ENCODE data around the gene CPNE2.

Gene CPNE2

GRCh38 chr16:57137043-57137442 lies 44.7 kb downstream of the CPNE2 start:
- TF ChIP-seq CTCF (IDR thresholded peaks at IDR 0.05) = no peak
- no peaks in the 10 kb centered on the region for H3K9me3 ChIP-seq (ENCODE audit: control insufficient read depth, low read length)
- H3K4me3 ChIP-seq (ENCODE audit: low read depth, low read length) = no peak overlapping the region
- H3K9ac ChIP-seq = no peak overlapping the region
- no peaks in the 10 kb centered on the region for H3K36me3 ChIP-seq (ENCODE audit: control insufficient read depth, insufficient read depth, low read length)
- H3K27ac ChIP-seq = no peak overlapping the region
- no peaks in the 10 kb centered on the region for H3K4me1 ChIP-seq
- no peak overlapping the region for H2AFZ ChIP-seq
- H3K27me3 ChIP-seq (ENCODE audit: control insufficient read depth, insufficient read depth, low read length) = no peaks in the 10 kb centered on the region
- no peak overlapping the region for H3K4me2 ChIP-seq (ENCODE audit: low read length)
- no peaks in the 10 kb centered on the region for H3K79me2 ChIP-seq

GRCh38 chr16:57137566-57138273 lies 45.3 kb downstream of the CPNE2 start:
- Histone ChIP-seq H2AFZ (no peak overlapping the region), H3K9ac (no peak overlapping the region), H3K9me3 (ENCODE audit: control insufficient read depth, low read length) (no peaks in the 10 kb centered on the region), H3K4me3 (ENCODE audit: low read depth, low read length) (no peak overlapping the region), H3K4me2 (ENCODE audit: low read length) (no peak overlapping the region), H3K27ac (no peak overlapping the region), H3K4me1 (no peaks in the 10 kb centered on the region), H3K27me3 (ENCODE audit: control insufficient read depth, insufficient read depth, low read length) (no peaks in the 10 kb centered on the region), H3K79me2 (no peaks in the 10 kb centered on the region), H3K36me3 (ENCODE audit: control insufficient read depth, insufficient read depth, low read length) (no peaks in the 10 kb centered on the region)
- no peak for TF ChIP-seq CTCF (IDR thresholded peaks at IDR 0.05)

GRCh38 chr16:57138281-57138935 lies 46.0 kb downstream of the CPNE2 start:
- Histone ChIP-seq H3K27me3 (ENCODE audit: control insufficient read depth, insufficient read depth, low read length) (no peaks in the 10 kb centered on the region), H3K4me1 (no peaks in the 10 kb centered on the region), H3K36me3 (ENCODE audit: control insufficient read depth, insufficient read depth, low read length) (no peaks in the 10 kb centered on the region), H3K9ac (no peak overlapping the region), H3K9me3 (ENCODE audit: control insufficient read depth, low read length) (no peaks in the 10 kb centered on the region), H3K4me3 (ENCODE audit: low read depth, low read length) (no peak overlapping the region), H3K4me2 (ENCODE audit: low read length) (no peak overlapping the region), H3K27ac (no peak overlapping the region), H3K79me2 (no peaks in the 10 kb centered on the region), H2AFZ (no peak overlapping the region)
- no peak for TF ChIP-seq CTCF (IDR thresholded peaks at IDR 0.05)

- H3K9me3 ChIP-seq (ENCODE audit: control insufficient read depth, low read length) = no peaks in the 10 kb centered on the region
- no peak overlapping the region for H3K4me3 ChIP-seq (ENCODE audit: low read depth, low read length)
- no peak overlapping the region for H3K27ac ChIP-seq
- H2AFZ ChIP-seq = no peak overlapping the region
- no peak for TF ChIP-seq CTCF (IDR thresholded peaks at IDR 0.05)
- no peak overlapping the region for H3K4me2 ChIP-seq (ENCODE audit: low read length)
- H3K27me3 ChIP-seq (ENCODE audit: control insufficient read depth, insufficient read depth, low read length) = no peaks in the 10 kb centered on the region
- no peaks in the 10 kb centered on the region for H3K79me2 ChIP-seq
- no peaks in the 10 kb centered on the region for H3K4me1 ChIP-seq
- H3K36me3 ChIP-seq (ENCODE audit: control insufficient read depth, insufficient read depth, low read length) = no peaks in the 10 kb centered on the region
- H3K9ac ChIP-seq = no peak overlapping the region
Observed at GRCh38 chr16:57140931-57141668, 48.7 kb downstream of the CPNE2 start.

All from parathyroid adenoma (tissue), 2 donors.